Fibroblast of mammary gland (primary cell): ENCODE measurements around the gene PROX2.

Experiments used
- DNase-seq: peaks from one replicate; pipeline ENCODE4 v3.0.0-alpha.2; 2010; ENCODE audit warnings: low read depth
- H3K4me3 ChIP-seq: 2 replicates; pipeline ENCODE4 v1.5.1; 2011; ENCODE audit warnings: low read depth, mild to moderate bottlenecking, low read length, moderate library complexity; ENCODE audit not compliant: control insufficient read depth
- TF ChIP-seq, protein P1 (sequence below): conservative IDR thresholded peaks from 2 replicates; pipeline ENCODE4 v1.5.1; 2011; ENCODE audit warnings: low read depth, low read length, inconsistent platforms; ENCODE audit not compliant: control insufficient read depth, insufficient read depth

Gene PROX2

DNA sequence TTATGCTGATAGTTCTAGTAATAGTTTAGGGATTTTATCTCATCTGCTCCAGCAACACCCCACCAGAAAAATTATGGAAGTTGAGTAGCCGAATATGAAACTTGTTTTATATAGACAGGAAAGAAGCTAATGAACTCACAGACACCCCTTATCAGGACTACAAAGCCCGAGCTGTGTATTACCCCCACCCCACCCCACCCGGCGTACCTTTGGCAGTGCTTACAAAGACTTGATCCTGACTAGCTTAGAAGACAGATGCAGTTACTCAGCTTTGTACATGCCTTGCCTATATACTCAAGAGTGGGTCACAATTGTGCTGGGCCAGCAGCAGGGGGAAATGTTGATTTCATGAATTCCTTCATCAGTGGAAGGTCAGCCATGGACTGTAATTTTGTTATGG is 22.4 kb downstream of the PROX2 start:
- H3K4me3 ChIP-seq: no peak overlapping the region
- TF ChIP-seq, protein P1, sequence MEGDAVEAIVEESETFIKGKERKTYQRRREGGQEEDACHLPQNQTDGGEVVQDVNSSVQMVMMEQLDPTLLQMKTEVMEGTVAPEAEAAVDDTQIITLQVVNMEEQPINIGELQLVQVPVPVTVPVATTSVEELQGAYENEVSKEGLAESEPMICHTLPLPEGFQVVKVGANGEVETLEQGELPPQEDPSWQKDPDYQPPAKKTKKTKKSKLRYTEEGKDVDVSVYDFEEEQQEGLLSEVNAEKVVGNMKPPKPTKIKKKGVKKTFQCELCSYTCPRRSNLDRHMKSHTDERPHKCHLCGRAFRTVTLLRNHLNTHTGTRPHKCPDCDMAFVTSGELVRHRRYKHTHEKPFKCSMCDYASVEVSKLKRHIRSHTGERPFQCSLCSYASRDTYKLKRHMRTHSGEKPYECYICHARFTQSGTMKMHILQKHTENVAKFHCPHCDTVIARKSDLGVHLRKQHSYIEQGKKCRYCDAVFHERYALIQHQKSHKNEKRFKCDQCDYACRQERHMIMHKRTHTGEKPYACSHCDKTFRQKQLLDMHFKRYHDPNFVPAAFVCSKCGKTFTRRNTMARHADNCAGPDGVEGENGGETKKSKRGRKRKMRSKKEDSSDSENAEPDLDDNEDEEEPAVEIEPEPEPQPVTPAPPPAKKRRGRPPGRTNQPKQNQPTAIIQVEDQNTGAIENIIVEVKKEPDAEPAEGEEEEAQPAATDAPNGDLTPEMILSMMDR: no peak
- no peak for DNase-seq

DNA sequence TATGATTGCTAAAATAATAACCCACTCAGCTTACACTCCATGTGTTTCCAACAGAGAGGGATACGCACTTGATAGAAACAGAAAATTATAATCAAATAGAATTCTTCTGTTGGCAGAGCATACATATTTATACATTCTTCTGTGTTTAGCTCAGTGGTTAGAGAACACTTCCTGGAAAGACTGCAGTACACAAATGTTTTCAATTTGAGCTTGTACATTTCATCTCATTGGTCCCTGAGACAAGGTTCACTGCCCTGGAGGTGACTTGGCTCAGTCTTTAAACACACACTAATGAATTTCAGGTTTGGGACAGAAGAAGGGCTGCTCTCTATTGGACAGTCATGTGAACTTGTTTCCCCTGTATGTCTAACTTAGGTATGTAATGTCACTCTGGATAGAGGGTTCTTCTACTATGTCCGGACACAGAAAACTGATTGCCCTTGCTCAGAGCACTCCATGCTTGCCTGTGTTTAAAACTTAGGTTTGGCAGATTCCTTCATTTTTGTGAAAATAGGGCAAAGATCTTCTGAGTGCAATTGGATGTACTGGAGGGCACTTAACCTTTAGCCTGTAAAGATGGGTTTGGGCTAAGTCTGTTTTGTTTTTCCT is 22.9 kb downstream of the PROX2 start:
- no peak overlapping the region for H3K4me3 ChIP-seq
- TF ChIP-seq, protein P1: no peak
- DNase-seq: peak; percentile 89

DNA sequence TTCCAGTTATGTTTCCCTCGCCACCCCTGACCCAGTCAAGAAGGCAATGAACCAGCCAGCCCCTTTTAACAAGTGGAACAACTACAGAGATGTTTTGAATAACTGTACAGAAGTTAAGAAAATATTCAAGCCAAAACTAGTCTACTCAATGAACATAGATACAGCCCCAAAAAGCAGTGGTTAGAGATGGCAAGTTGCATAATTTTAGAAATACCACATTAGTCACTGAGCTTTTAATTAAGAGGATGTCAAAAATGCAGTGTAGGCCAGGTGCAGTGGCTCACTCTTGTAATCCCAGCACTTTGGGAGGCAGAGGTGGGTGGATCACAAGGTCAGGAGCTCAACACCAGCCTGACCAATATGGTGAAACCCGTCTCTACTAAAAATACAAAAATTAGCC is 27.2 kb downstream of the PROX2 start:
- peak; percentile 56 for DNase-seq
- TF ChIP-seq, protein P1: no peak
- no peak overlapping the region for H3K4me3 ChIP-seq

DNA sequence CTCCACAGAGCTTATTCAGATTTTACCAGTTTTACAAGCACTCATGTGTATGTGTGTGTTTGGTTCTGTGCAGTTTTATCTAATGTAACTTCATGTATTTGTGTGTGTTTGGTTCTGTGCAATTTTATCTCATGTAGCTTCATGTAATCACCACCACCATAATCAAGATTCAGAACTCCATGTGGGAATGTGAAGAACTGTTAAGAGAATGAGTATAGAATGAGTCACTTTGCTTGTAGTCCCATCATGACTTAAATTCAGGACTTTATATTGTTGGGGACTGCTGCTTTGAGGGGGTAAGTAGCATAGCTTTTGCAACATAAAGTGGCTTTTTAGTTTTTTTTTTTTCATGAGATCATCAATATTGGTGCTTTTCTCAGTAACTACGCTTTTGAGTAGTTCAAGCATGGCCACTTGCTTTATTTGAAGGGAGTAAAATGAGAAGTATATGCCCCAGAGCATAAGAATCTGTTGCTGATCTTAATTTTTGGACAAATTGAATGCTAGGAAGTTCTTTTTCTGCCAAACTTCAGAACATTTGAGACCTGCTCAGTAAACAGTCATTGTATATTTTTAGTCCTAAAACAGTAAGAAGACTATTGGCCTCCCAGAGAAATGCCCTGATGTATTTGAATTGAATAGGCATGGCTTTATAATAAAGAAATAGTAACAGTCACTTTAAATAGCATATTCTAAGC is 28.8 kb downstream of the PROX2 start:
- peak; percentile 82 for DNase-seq
- TF ChIP-seq, protein P1: no peak

DNA sequence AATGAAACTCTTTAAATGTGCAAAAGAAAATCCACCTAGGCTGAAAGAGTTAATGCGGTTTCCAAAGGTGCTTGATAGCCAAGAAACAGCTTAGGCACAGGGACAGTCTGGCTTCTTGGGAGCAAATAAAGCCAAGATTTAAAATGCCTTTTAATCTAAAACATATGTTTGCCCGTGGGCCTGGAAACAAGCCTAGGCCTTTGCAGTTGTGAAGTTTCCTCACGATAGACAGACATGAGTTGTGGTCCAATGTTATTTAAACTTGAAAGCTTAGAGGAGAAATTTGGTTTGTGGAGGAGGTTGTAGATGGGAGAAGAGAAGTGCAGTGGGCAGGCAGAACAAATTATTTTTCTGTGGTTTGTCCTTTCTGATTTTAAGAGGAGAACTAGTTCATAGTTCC is 29.8 kb downstream of the PROX2 start:
- no peak overlapping the region for H3K4me3 ChIP-seq
- TF ChIP-seq, protein P1: no peak
- peak; percentile 86 for DNase-seq

More for the DNA sequence above, 28.8 kb downstream of the PROX2 start:
- no peak overlapping the region for H3K4me3 ChIP-seq

DNA sequence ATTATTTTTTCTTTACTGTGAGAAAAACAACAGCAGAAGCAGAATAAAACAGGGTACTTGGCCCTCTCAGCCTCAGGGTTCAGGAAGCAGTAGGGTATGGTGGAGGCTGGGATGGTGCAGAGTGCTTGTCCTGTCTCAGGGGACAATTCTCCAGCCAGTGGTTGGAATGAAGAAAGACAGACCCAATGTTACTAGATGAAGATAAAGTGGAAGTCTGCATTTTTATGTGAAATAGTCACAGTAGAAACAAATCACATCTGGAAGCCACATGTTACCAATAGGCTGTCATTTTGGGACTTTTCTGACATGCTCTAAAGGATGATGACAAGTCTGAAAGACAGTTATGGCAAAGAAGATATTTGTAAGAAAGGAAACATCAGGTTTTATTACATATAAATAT is 32.3 kb downstream of the PROX2 start:
- TF ChIP-seq, protein P1: peak; percentile 33
- peak; percentile 85 for DNase-seq
- no peak overlapping the region for H3K4me3 ChIP-seq
